ENCODE data around the gene RUBCNL.

GRCh38 chr13:46321494-46322225, 65.4 kb downstream of the RUBCNL start:
- TF ChIP-seq CTCF (IDR thresholded peaks at IDR 0.05 in 4 of 5, conservative IDR thresholded peaks at IDR 0.05 in 1 of 5) (peak in 3 of 5 experiments; percentile 14 to 44 (median 24)), POLR2A (IDR thresholded peaks at IDR 0.05) (no peak)

All from gastrocnemius medialis (tissue), 4 donors.